Endothelial cell of umbilical vein (primary cell): ENCODE data around the gene KCNJ15.

Experiments
- CTCF ChIP-seq, 2 donors: IDR thresholded peaks; 1 replicate in 1 of 2; 2 replicates in 1 of 2; pipeline ENCODE4 v1.5.1; 2011; ENCODE audit warnings: low read length in 2 of 2, mild to moderate bottlenecking in 2 of 2, moderate library complexity in 2 of 2, control low read depth in 1 of 2, inconsistent platforms in 1 of 2, low read depth in 1 of 2; ENCODE audit not compliant: insufficient read depth in 1 of 2; ENCODE audit errors: extremely low read depth in 1 of 2
- EZH2 ChIP-seq: IDR thresholded peaks from 2 replicates; pipeline ENCODE4 v1.6.1; 2012; ENCODE audit warnings: borderline replicate concordance, low read depth, mild to moderate bottlenecking, moderate library complexity, low read length, inconsistent platforms; ENCODE audit not compliant: severe bottlenecking
- JUN ChIP-seq: IDR thresholded peaks from 2 replicates; pipeline ENCODE4 v1.6.1; 2011; ENCODE audit warnings: borderline replicate concordance, low read depth; ENCODE audit not compliant: insufficient read length, insufficient read depth
- POLR2A ChIP-seq: IDR thresholded peaks from 2 replicates; pipeline ENCODE4 v1.6.1; 2012; ENCODE audit warnings: low read depth, mild to moderate bottlenecking, control low read depth, low read length
- POLR2AphosphoS5 ChIP-seq: IDR thresholded peaks from 2 replicates; pipeline ENCODE4 v1.6.1; 2012; ENCODE audit warnings: low read depth, mild to moderate bottlenecking, control low read depth, low read length, moderate library complexity; ENCODE audit not compliant: insufficient read depth

GRCh38 chr21:38314558-38314957 lies 57.8 kb downstream of the KCNJ15 start:
- TF ChIP-seq CTCF (IDR thresholded peaks at IDR 0.05; ENCODE audit: extremely low read depth in 1 of 2, insufficient read depth in 1 of 2, low read depth in 1 of 2, low read length in 2 of 2) (no peak), POLR2AphosphoS5 (no peak), JUN (no peak), POLR2A (no peak), EZH2 (no peak)
